GM18873 (cell line): ENCODE measurements around the gene WIPI1.
"Not testable (repeated sequence)": the region's sequence is repeated elsewhere in the genome, so short reads cannot be mapped to it uniquely, and the experiment has no call there.

Experiments used
- ATAC-seq: cut with Tn5 transposase; IDR thresholded peaks from one replicate; pipeline ENCODE4 v1.9.1; 2021; ENCODE audit warnings: mild to moderate bottlenecking, moderate library complexity, moderate number of reproducible peaks; ENCODE audit not compliant: unreplicated experiment, low FRiP score

WIPI1 gene

DNA sequence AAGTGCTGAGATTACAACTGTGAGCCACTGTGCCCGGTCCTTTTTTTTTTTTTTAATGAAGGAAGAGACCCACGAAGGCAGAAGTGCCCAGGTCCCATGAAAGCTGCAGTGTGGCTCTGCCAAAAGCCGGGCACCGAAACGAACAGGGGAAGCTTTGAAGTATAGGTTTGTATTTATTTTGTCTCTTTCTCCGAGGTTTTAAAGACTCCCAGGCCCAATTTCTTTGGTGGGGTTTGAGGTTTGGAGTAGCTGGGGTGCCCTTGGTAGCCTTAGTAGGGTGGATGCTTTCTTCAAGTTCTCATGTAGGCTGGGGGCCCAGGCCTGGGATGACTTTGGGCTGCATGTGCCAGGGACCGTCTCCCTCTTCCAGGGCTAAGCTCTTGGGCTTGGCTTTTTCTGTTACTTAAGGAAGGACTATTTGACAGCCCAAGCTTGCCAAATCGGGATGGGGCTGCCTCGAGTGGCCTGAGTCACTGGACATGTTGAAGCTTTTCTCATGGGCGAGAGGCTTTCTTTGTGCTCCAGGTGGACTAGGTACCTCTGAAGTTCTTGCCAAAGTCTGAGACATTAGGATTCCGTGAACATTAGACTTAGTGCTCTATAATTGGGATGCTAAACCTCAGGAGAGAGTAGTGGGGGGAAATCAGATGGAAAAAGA, 66.3 kb downstream of the WIPI1 start:
- ATAC-seq = no peak

GRCh38 chr17:68389041-68389440, 68.3 kb downstream of the WIPI1 start:
- ATAC-seq = no peak

DNA sequence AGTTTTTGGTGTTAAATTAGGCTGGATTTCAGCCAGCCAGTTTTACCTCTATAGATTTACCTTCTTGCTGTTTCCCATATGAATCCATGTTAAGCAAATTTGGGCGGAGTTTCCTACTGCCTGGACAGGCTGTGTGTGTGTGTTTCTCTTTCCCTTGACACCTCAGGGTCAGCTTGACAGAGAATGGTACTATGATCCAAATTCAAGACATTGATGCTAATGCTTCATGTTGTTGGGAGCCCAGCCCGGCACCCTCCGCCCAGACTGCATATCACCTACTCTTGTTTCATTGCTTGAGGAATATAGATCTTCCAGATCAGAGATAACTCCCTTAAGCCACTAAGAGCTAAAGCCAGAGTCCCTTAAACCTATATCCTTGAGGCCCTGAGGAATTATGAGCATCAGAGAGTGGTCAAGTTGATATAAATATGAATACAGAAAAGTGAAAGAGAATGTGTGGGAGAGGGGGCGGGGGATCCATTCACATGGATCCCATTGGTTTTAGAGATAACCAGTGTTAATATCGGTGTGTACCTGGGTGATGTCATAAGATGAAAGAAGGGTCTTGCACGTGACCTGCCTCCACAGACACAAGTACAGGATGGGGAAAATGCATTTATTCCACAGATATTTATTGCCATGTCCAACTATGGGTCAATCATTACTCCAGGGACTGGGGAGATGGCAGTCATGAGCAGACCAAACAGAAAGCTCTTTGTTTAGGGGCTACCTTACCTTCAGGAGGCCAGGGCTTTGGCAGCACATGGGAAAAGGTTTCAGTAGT, 69.7 kb downstream of the WIPI1 start:
- ATAC-seq = no peak

DNA sequence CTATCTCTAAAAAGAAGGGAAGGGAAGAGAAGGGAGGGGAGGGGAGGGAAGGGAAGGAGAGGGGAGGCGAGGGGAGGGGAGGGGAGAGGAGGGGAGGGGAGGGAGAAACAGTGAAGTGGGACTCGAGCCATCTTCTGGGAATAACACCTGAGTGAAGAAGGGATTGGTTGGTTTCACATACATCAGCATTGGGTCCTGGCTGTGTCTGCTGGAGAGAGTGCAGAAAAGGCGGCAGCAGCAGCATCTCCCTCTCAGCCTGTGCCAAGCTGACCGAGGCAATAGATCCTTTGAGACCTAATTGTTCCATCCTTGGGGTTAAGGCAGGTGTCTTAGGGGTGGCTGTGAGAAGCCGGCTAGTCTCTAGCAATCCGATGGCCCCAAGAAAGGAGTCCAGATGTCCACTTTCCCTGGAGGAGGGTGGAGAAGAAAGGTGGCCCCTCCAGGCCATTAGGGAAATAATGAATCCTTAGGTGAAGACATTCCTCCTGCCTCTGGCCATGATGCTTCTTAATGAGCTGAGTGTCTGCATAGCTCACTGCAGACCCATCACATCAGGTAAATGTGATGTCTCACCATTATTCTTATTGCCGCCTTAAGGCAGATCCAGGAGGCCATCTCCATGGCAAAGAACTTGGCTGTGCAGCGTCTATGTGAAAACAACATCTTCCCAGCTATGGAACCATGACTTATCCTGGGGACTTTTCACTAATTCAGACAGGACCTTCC, 71.6 kb downstream of the WIPI1 start:
- no peak for ATAC-seq

DNA sequence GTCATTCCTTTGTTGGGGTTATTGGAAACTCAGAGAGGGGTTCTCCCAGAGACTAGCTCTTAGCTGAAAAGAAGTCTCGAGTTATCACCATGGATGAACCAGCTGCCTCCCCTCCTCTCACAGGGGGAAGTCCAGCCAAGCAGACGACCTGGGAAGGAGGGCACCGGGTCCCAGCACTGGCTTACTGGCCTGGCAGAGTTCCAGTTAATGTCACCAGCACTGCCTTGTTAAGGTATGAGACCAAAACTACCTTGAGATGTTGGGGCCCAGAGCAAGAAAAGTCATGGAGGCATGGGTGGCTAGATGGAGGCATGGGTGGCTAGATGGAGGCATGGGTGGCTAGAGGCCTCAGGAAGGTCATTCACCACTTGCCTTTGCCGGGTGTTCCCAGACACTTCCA, 72.4 kb downstream of the WIPI1 start:
- no peak for ATAC-seq

DNA sequence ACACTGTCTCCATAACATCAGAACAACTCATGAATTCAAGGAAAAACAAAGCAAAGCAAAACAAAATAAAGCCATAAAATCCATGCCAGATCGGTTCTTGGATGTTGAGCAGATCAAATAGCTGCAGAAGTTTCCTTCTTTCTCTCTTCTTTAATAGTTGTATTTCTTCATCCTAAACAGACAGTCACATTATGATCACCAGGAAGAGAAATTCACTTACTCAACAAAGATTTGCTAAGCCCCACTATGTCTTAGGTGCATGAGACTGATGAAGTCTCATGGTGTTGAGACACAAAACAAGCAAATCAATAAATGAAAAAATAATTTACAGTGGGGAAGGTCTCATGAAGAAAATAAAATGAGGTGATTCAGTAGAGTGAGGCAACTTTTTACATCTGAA, 72.8 kb downstream of the WIPI1 start:
- no peak for ATAC-seq

DNA sequence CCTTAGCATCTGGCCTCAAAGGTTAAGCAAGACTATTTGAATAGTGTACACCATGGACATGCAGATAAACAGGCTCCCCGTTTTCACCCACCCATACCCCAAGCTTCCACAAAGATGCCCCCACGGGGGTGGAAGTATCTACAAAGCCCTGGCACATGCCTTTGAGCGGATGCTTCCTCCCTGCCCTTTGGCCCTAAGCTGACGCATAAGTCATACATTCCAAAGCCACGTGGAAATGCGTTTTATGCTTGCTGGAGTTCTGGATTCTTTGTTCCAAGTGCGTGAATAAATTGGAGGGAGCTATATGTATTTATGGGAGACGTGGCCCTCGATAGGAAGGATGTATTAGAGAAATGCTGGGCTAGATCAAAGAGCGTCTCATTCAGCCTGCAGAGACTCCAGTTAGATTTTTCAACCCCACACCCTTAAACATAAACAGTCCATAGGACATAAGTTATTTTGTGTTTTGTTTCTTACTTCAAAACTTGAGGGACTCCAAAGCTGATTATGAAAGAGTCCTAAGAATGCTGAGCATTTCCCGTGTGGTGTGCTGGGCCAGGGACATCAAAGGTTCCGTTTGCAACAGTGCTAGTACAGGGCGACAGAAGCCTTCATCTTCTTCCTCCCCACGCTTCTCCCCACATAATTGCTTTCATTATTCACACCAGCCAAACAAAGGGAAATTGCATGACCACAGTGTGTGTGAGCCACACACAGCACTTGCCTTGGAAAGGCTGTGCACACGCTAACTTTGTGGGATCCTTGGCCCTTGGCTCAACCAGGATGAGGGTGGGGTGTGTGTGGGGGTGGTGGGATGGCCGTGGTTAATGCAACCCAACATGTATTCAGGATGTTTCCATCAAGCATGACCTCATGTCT, 73.6 kb downstream of the WIPI1 start:
- no peak for ATAC-seq

DNA sequence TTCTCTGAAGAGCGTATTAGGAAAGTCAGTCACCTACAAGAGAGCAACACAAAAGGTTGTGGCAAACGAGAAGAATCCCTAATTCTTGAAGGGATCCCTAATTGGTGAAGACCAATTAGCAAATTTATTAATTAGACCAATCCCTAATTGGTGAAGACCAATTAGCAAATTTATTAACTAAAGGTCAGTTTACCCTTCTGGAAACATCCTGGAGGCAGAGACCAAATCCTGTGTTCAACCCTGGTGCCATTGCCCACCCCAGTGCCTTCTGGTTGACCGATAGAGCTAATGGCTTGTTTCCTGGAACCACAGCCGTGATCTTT, 74.2 kb downstream of the WIPI1 start:
- ATAC-seq = no peak

DNA sequence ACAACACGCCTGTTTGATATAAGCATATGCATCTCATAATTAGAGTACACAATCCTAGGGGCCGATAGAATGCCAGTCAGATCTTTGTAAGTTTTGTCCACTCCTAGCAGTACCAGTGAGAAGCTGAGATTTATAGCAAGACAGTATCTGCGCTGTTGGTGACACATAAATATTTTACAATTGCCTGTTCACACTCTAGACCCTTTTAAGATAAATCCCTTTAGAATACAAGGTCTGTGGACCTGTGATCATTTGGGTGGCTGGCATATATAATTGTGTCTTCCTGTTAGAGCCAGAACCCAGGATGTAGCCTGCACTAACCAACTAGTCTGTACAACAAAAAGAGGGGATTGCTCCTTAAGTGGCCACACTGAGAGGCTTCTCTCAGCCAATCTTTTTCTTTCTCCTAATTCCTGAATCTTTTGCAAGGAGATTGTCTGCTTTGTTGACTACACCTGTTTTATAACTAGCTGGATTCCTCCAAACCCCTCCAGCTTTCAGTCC, 74.7 kb downstream of the WIPI1 start:
- no peak for ATAC-seq

DNA sequence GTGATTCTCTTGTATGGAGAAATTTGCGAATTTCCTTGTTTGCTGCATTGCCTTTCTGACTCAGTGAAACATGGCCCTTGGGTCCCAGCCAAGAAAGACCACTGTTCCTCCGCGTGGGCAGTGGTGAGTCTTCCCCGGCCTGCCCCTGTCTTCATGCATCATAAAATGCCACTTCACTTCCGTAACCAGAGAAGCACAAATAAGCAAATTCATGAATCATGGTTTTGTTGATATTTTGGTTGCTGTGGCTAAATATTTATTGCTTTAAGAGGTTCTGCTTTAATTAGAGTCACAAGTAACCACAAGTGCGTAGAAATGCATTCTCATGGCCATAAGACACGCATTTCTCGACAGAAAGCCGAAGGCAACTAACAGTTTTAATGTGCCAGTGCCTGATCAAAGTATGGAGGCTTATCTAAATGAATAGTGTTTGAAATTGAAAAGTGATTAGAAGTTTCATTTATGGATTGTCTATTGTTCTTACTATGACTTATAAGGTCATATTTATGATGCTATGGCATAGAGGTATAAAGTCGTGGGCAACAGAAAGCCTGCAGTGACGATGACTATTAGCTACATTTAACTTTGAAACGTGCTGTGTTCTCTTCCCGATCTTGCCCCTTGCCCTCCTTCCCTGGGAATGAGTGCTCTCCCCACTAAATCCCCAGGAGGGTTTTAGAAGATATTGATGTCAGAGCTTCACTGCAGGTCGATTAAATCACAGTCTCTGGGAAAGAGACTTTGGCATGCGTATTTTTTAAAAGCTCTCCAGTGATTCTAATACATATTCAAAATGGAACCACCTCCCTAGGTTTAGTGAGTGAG, 76.0 kb downstream of the WIPI1 start:
- no peak for ATAC-seq

DNA sequence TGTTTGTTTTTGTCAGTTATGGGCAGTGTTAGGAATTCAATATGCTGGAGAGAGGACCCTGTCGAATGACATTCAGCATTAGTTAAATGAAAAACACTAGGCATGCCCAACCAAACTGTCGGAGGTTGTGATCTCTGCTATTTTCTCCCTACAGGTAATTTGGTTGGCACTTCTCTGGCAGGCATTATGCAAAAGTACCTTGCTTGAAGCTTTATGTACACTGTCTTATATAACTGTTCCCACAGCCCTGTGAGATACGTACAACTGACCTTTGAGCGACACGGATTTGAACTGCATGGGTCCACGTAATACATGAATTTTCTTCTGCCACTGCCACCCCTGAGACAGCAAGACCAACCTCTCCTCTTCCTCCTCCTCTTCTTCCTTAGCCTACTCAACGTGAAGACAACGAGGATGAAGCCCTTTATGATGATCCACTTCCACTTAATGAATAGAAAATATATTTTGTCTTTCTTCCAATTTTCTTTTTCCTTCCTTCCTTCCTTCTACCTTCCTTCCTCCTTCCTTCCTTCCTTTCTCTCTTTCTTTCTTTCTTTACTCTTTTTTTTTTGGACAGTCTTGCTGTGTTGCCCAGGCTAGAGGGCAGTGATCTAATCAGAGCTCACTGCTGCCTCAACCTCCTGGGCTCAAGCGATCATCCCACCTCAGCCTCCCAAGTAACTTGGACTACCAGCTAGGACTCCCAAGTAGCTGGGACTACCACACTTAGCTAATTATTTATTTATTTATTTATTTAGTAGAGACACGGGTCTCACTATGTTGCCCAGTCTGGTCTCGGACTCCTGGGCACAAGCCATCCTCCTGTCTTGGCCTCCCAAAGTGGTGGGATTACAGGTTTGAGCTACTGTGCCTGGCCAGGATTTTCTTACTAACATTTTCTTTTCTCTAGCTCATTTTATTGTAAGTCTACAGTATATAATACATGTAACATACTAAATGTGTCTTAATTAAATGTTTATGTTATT, 77.3 kb downstream of the WIPI1 start:
- ATAC-seq = no peak

- ATAC-seq = no peak
These were observed 78.2 kb downstream of the WIPI1 start for GRCh38 chr17:68379177-68379510.

- ATAC-seq = no peak
These were observed 78.8 kb downstream of the WIPI1 start for GRCh38 chr17:68378268-68379176.

GRCh38 chr17:68377771-68378267, 79.5 kb downstream of the WIPI1 start:
- ATAC-seq = no peak

- ATAC-seq = not testable (repeated sequence)
These were observed 81.1 kb downstream of the WIPI1 start for GRCh38 chr17:68376178-68376577.

- ATAC-seq = no peak
These were observed 81.7 kb downstream of the WIPI1 start for GRCh38 chr17:68375566-68375965.
